Nephron progenitor cell (in vitro differentiated cells): Measurements from ENCODE around the gene SHB.
"Not testable (repeated sequence)": the region's sequence is repeated elsewhere in the genome, so short reads cannot be mapped to it uniquely, and the experiment has no call there.

ENCODE experiments used
- DNase-seq: peaks from one replicate; pipeline ENCODE4 v3.0.0; 2021
- H3K27ac Mint-ChIP-seq: 2 replicates; pipeline ENCODE4 v1.8.0; 2021; ENCODE audit warnings: mild to moderate bottlenecking, moderate library complexity, mixed read lengths
- H3K27me3 Mint-ChIP-seq: 2 replicates; pipeline ENCODE4 v1.8.0; 2021; ENCODE audit warnings: mild to moderate bottlenecking, low read depth, mixed read lengths; ENCODE audit not compliant: poor library complexity
- H3K36me3 Mint-ChIP-seq: 2 replicates; pipeline ENCODE4 v1.8.0; 2021; ENCODE audit warnings: low read depth, mixed read lengths
- H3K4me1 Mint-ChIP-seq: 2 replicates; pipeline ENCODE4 v1.8.0; 2021; ENCODE audit warnings: mixed read lengths
- H3K4me3 Mint-ChIP-seq: 2 replicates; pipeline ENCODE4 v1.8.0; 2021; ENCODE audit warnings: mild to moderate bottlenecking, moderate library complexity, mixed read lengths
- H3K9me3 Mint-ChIP-seq: 2 replicates; pipeline ENCODE4 v1.8.0; 2021; ENCODE audit warnings: mild to moderate bottlenecking, moderate library complexity, mixed read lengths
- TF ChIP-seq, protein P1 (sequence below): fragments of 200-600 bp; sonication (generic); IDR thresholded peaks from 2 replicates; pipeline ENCODE4 v1.5.0; 2021; ENCODE audit warnings: antibody characterized with exemption

SHB gene

DNA sequence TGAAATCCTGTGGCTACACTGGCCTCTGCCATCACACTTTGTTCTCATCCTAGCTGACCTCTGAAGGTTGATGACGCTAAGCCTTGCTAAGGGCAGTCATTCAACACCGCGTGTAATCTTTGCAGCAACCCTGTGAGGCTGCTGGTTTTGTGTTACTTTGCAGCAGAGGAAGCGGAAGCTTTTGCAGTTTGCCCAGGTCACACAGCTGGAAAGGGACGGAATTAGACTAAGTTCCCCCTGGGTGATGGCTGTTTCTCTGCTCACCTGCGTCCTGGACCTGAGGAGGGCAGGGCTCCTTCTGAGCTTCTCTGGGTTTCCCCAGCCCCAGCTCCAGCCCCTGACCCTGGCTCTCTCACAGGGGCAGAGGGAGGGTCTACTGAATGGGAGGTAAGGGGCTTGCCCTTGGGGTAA, 157.8 kb downstream of the SHB start:
- Mint-ChIP-seq H3K9me3 (no peaks in the 10 kb centered on the region), H3K4me3 (no peak overlapping the region), H3K36me3 (no peaks in the 10 kb centered on the region), H3K27me3 (peaks cover 4% of the 10 kb centered on the region), H3K4me1 (peaks cover 32% of the 10 kb centered on the region), H3K27ac (no peak overlapping the region)
- DNase-seq, result no peak
- TF ChIP-seq, protein P1, sequence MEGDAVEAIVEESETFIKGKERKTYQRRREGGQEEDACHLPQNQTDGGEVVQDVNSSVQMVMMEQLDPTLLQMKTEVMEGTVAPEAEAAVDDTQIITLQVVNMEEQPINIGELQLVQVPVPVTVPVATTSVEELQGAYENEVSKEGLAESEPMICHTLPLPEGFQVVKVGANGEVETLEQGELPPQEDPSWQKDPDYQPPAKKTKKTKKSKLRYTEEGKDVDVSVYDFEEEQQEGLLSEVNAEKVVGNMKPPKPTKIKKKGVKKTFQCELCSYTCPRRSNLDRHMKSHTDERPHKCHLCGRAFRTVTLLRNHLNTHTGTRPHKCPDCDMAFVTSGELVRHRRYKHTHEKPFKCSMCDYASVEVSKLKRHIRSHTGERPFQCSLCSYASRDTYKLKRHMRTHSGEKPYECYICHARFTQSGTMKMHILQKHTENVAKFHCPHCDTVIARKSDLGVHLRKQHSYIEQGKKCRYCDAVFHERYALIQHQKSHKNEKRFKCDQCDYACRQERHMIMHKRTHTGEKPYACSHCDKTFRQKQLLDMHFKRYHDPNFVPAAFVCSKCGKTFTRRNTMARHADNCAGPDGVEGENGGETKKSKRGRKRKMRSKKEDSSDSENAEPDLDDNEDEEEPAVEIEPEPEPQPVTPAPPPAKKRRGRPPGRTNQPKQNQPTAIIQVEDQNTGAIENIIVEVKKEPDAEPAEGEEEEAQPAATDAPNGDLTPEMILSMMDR, result no peak

DNA sequence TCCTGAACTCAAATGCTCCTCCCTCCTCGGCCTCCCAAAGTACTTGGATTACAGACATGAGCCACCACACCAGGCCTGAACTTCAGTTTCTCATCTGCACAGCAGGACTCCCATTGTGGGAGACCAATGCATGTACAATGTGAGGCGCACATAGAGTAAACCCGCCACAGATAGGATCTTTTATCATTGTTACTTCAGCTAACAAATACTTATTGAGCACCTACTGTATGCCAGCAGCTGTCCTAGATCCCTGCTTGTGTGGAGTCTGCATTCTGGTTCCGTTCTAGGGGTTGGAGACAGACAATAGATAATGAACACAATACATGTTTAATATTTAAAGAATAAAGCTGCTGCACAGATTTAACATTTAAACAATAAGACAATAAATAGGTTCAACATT, 158.8 kb downstream of the SHB start:
- Mint-ChIP-seq H3K36me3 (no peaks in the 10 kb centered on the region), H3K4me1 (peaks cover 38% of the 10 kb centered on the region), H3K27ac (no peak overlapping the region), H3K4me3 (no peak overlapping the region), H3K27me3 (peaks cover 7% of the 10 kb centered on the region), H3K9me3 (no peaks in the 10 kb centered on the region)
- TF ChIP-seq, protein P1, result no peak
- DNase-seq, result no peak

DNA sequence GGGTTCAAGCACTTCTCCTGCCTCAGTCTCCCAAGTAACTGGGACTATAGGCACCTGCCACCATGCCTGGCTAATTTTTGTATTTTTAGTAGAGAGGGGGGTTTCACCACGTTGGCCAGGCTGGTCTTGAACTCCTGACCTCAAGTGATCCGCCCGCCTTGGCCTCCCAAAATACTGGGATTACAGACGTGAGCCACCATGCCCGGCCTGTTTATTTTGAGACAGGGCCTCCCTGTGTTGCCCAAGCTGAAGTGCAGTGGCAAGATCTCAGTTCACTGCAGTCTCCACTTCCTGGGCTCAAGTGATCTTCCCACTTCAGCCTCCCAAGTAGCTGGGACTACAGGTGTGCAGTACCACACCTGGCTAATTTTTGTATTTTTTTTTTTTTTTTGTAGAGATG, 159.2 kb downstream of the SHB start:
- H3K4me3 Mint-ChIP-seq, DNase-seq, H3K36me3 Mint-ChIP-seq: not testable (repeated sequence)

GRCh38 chr9:37909326-37909725, 159.7 kb downstream of the SHB start:
- H3K27me3 Mint-ChIP-seq, result peaks cover 8% of the 10 kb centered on the region
- no peak overlapping the region for H3K27ac Mint-ChIP-seq
- TF ChIP-seq, protein P1, result no peak
- no peak for DNase-seq
- no peaks in the 10 kb centered on the region for H3K36me3 Mint-ChIP-seq
- H3K9me3 Mint-ChIP-seq, result no peaks in the 10 kb centered on the region
- peaks cover 41% of the 10 kb centered on the region for H3K4me1 Mint-ChIP-seq
- no peak overlapping the region for H3K4me3 Mint-ChIP-seq

More for the DNA sequence above, 159.2 kb downstream of the SHB start:
- not testable (repeated sequence) for H3K27me3 Mint-ChIP-seq, H3K9me3 Mint-ChIP-seq, H3K27ac Mint-ChIP-seq
- H3K4me1 Mint-ChIP-seq, result peaks cover 36% of the 10 kb centered on the region

DNA sequence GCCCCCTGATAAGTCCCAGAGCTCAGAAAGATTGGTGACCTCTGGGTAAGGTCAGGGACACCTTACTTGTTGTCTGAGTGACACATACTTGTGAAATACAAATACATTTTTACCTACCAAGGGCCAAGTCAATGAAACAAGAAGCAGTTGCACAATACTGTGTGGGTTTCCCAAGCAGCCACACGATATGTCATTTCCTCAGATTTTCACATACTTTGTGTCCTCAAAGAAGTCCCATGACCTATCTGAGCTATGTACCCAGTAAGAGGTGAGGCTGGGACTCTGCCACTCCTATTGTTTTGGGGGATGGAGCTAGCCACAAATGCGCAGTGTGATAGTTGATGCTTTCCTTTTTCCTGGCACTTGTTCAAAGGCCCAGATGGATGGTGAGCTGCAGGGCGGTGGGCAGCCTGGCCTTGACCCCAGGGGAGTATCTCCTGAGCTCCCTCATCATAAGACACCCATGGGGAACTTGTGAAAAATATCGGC, 160.3 kb downstream of the SHB start:
- H3K27ac Mint-ChIP-seq, result no peak overlapping the region
- H3K4me1 Mint-ChIP-seq, result peaks cover 42% of the 10 kb centered on the region
- H3K36me3 Mint-ChIP-seq, result no peaks in the 10 kb centered on the region
- H3K27me3 Mint-ChIP-seq, result peaks cover 8% of the 10 kb centered on the region
- DNase-seq, result no peak
- no peak overlapping the region for H3K4me3 Mint-ChIP-seq
- no peaks in the 10 kb centered on the region for H3K9me3 Mint-ChIP-seq
- TF ChIP-seq, protein P1, result no peak

GRCh38 chr9:37908283-37908682, 160.7 kb downstream of the SHB start:
- Mint-ChIP-seq H3K4me3 (no peak overlapping the region), H3K36me3 (no peaks in the 10 kb centered on the region), H3K27me3 (peaks cover 8% of the 10 kb centered on the region), H3K4me1 (peaks cover 40% of the 10 kb centered on the region), H3K9me3 (no peaks in the 10 kb centered on the region), H3K27ac (no peak overlapping the region)
- TF ChIP-seq, protein P1, result no peak
- DNase-seq, result no peak
